Suprapubic skin (tissue), 4 donors: ENCODE results near the gene CLDN14.
"Not testable (repeated sequence)": the region's sequence is repeated elsewhere in the genome, so short reads cannot be mapped to it uniquely, and the experiment has no call there.

Experiments
- CTCF ChIP-seq, 2 donors: fragments of 200-600 bp in 1 of 2; fragments of 450-650 bp in 1 of 2; sonication (generic) in 1 of 2; IDR thresholded peaks; one replicate each; pipeline ENCODE4 v1.5.1; 2016 to 2019; ENCODE audit warnings: antibody characterized with exemption in 2 of 2, mild to moderate bottlenecking in 1 of 2, moderate library complexity in 1 of 2
- POLR2A ChIP-seq, 2 donors: fragments of 450-650 bp; IDR thresholded peaks; one replicate each; pipeline ENCODE4 v1.6.1; 2017; ENCODE audit warnings: antibody characterized with exemption in 2 of 2, mild to moderate bottlenecking in 2 of 2, moderate library complexity in 2 of 2
- POLR2AphosphoS5 ChIP-seq, 3 donors: sonication (generic); formaldehyde crosslinking; IDR thresholded peaks; one replicate each; pipeline ENCODE4 v1.6.1; 2017; ENCODE audit warnings: antibody characterized with exemption in 3 of 3

GRCh38 chr21:36476541-36476940 is 3.4 kb downstream of the CLDN14 start:
- not testable (repeated sequence) for TF ChIP-seq POLR2AphosphoS5, CTCF, POLR2A (IDR thresholded peaks at IDR 0.05)
